C4-2B (cell line): ENCODE data around the gene RAE1.

ENCODE experiments used
- CTCF ChIP-seq: fragments of 450-650 bp; conservative IDR thresholded peaks from 2 replicates; pipeline ENCODE4 v1.5.1; 2017; ENCODE audit warnings: mild to moderate bottlenecking
- ZFX ChIP-seq: fragments of 450-650 bp; IDR thresholded peaks from 2 replicates; pipeline ENCODE4 v1.6.1; 2017

- no peak for TF ChIP-seq CTCF
- no peak for TF ChIP-seq ZFX
Observed at GRCh38 chr20:57413986-57414385, 62.9 kb downstream of the RAE1 start.
